MCF 10A (cell line): ENCODE measurements around the gene NDN. TPM values are rescaled to one million over a fixed set of nuclear protein-coding genes. Genes with fewer than 3 reads are reported as not detected.
"Not testable (repeated sequence)": the region's sequence is repeated elsewhere in the genome, so short reads cannot be mapped to it uniquely, and the experiment has no call there.

Experiments
- Bru-seq: library from RNA; stranded (reverse); fragments of 400-500 nt; gene quantifications from one replicate; lab custom pipeline; 2021; lab: Mats Ljungman, UMichigan
- BruChase-seq, 2 experiments: library from RNA; stranded (reverse); fragments of 400-500 nt; gene quantifications; one replicate each; lab custom pipeline; 2021; lab: Mats Ljungman, UMichigan
- BruUV-seq: library from RNA; stranded (reverse); fragments of 400-500 nt; replicated peaks from 2 replicates; lab custom pipeline; 2021; lab: Mats Ljungman, UMichigan
- CTCF ChIA-PET: fragments of 300-600 bp; sonication (Branson Sonifier 250); formaldehyde crosslinking; extraction: SDS; loops from one replicate; lab custom pipeline; 2021; ENCODE audit warnings: antibody characterized with exemption, inconsistent platforms; lab: Yijun Ruan, JAX
- POLR2A ChIA-PET: fragments of 300-600, 350-650 bp; sonication (Branson Sonifier 250); formaldehyde crosslinking; extraction: SDS; loops from one replicate; lab custom pipeline; 2020; ENCODE audit warnings: antibody characterized with exemption, inconsistent platforms; lab: Yijun Ruan, JAX
- DNase-seq: peaks from one replicate; pipeline ENCODE4 v3.0.0-alpha.2; 2018; ENCODE audit not compliant: unreplicated experiment
- H3K27ac Mint-ChIP-seq: one replicate; pipeline ENCODE4 v1.8.0; 2022; ENCODE audit warnings: mild to moderate bottlenecking, low read depth, mixed read lengths; ENCODE audit not compliant: unreplicated experiment
- H3K27me3 Mint-ChIP-seq: one replicate; pipeline ENCODE4 v1.8.0; 2022; ENCODE audit warnings: mixed read lengths; ENCODE audit not compliant: insufficient read depth, unreplicated experiment
- H3K36me3 Mint-ChIP-seq: one replicate; pipeline ENCODE4 v1.8.0; 2022; ENCODE audit warnings: mild to moderate bottlenecking, moderate library complexity, mixed read lengths; ENCODE audit not compliant: insufficient read depth, unreplicated experiment
- H3K4me1 Mint-ChIP-seq: one replicate; pipeline ENCODE4 v1.8.0; 2022; ENCODE audit warnings: mixed read lengths; ENCODE audit not compliant: insufficient read depth, unreplicated experiment
- H3K4me3 Mint-ChIP-seq: one replicate; pipeline ENCODE4 v1.8.0; 2022; ENCODE audit warnings: mild to moderate bottlenecking, moderate library complexity, mixed read lengths; ENCODE audit not compliant: unreplicated experiment
- H3K9me3 Mint-ChIP-seq: one replicate; pipeline ENCODE4 v1.8.0; 2022; ENCODE audit warnings: mixed read lengths; ENCODE audit not compliant: unreplicated experiment
- intact Hi-C: fragments of 100-400 bp; cut with micrococcal nuclease; formaldehyde crosslinking; loops from 2 replicates; pipeline ENCODE4 v1.14.1; 2022
- long read RNA-seq: library from polyadenylated mRNA; stranded (forward); transcript quantifications from one replicate; pipeline ENCODE4 v2.0.0, GENCODE V29; 2022
- total RNA-seq: library from RNA; stranded (reverse); gene quantifications from 2 replicates; pipeline ENCODE4 v1.2.3, GENCODE V29; 2022
- TF ChIP-seq, protein P1 (sequence below): fragments of 200-600 bp; IDR thresholded peaks from one replicate; pipeline ENCODE4 v1.8.0; 2022; ENCODE audit warnings: antibody characterized with exemption, mild to moderate bottlenecking; ENCODE audit not compliant: unreplicated experiment

NDN gene, protein sequence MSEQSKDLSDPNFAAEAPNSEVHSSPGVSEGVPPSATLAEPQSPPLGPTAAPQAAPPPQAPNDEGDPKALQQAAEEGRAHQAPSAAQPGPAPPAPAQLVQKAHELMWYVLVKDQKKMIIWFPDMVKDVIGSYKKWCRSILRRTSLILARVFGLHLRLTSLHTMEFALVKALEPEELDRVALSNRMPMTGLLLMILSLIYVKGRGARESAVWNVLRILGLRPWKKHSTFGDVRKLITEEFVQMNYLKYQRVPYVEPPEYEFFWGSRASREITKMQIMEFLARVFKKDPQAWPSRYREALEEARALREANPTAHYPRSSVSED
- total RNA-seq: not detected in 2 replicates
- not detected for Bru-seq, nascent RNA
- BruChase-seq, experiment 1, labeled RNA remaining after a 6-hour chase: not detected
- BruChase-seq, experiment 2, labeled RNA remaining after a 2-hour chase: not detected
- long read RNA-seq: 0 reads

DNA sequence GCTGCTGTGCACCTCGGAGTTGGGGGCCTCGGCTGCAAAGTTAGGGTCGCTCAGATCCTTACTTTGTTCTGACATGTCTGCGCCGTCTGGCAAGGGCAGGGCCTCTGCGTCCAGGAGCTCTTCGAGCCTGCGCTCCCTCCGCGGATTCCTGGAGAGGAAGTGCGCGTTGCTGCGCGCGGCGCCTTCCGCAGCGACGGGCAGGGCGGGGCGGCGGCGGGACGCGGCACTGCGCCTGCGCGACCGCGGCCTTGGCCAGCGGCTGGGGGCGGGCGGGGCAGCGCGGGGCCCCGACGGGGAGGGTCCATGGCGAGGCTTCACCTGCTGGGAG, at the start of gene NDN:
TSS of gene NDN (minus strand) at position 163 of the 328 bp plus-strand sequence. CDS start at position 75, 88 bp downstream.
- no peaks in the 10 kb centered on the region for H3K27me3 Mint-ChIP-seq
- no peak for DNase-seq
- CTCF ChIA-PET: no interaction called here
- TF ChIP-seq, protein P1, sequence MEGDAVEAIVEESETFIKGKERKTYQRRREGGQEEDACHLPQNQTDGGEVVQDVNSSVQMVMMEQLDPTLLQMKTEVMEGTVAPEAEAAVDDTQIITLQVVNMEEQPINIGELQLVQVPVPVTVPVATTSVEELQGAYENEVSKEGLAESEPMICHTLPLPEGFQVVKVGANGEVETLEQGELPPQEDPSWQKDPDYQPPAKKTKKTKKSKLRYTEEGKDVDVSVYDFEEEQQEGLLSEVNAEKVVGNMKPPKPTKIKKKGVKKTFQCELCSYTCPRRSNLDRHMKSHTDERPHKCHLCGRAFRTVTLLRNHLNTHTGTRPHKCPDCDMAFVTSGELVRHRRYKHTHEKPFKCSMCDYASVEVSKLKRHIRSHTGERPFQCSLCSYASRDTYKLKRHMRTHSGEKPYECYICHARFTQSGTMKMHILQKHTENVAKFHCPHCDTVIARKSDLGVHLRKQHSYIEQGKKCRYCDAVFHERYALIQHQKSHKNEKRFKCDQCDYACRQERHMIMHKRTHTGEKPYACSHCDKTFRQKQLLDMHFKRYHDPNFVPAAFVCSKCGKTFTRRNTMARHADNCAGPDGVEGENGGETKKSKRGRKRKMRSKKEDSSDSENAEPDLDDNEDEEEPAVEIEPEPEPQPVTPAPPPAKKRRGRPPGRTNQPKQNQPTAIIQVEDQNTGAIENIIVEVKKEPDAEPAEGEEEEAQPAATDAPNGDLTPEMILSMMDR: no peak
- POLR2A ChIA-PET: no interaction called here
- H3K4me3 Mint-ChIP-seq: no peak within 1 kb of the TSS
- H3K4me1 Mint-ChIP-seq: no peaks in the 10 kb centered on the region
- no TSS peak for BruUV-seq
- no peak within 1 kb of the TSS for H3K27ac Mint-ChIP-seq
- peaks cover 12% of the 10 kb centered on the region for H3K9me3 Mint-ChIP-seq
- H3K36me3 Mint-ChIP-seq: no peaks in the 10 kb centered on the region
- intact Hi-C loops: no loop called here

DNA sequence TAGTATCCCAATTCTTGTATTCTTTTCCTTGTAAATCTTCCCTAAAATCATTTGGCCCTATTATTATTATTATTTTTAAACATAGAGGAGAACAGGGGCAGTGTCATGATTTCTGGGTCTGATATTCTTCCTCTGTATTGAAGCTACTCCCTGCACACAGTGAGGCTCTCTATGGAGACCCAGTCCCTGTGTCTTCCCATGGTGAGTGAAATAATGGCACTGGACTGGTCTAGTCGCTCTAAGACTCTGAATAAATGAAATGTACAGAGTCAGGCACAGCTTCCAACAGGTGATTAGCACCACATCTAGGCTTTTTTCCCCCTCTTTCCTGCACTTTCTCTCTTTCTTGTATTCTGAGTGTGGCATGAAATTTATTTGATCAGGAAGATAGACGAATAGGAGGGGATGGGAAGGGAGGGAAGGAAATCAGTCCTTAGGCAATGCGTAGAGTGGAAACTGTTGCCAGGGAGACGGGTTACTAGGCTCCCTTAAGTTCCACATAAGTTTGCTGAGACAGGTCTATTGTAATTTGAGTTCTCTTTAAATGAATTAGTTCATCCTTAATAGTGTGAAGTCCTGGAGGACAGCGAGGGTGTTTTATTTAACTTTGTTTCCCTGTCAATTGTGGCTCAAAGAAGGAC, 49.0 kb upstream of the NDN start:
- Mint-ChIP-seq H3K27me3 (no peaks in the 10 kb centered on the region), H3K4me1 (no peaks in the 10 kb centered on the region), H3K4me3 (no peak overlapping the region), H3K36me3 (no peaks in the 10 kb centered on the region), H3K27ac (no peak overlapping the region), H3K9me3 (peaks cover 30% of the 10 kb centered on the region)
- no TSS peak for BruUV-seq
- POLR2A ChIA-PET: no interaction called here
- no peak for DNase-seq
- intact Hi-C loops: no loop called here
- TF ChIP-seq, protein P1: no peak
- CTCF ChIA-PET: no interaction called here

DNA sequence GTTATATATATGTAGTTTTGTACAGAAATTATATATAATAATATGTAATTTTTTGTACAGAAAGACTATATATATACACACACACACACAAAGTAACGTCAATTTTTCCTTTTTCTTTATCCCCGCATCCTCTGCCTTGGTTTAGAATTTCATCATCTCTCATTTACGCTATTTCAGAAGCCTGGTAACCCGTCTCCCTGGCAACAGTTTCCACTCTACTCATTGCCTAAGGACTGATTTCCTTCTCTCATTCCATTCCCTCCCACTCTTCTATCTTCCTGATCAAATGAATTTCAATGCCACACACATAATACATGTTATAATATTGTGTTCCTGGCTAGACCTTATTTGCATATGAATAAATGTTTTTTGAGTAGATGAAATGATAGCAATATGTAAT, 47.8 kb upstream of the NDN start:
- POLR2A ChIA-PET: no interaction called here
- intact Hi-C loops: no loop called here
- TF ChIP-seq, protein P1: no peak
- Mint-ChIP-seq H3K27ac (no peak overlapping the region), H3K4me1 (no peaks in the 10 kb centered on the region), H3K27me3 (no peaks in the 10 kb centered on the region), H3K36me3 (no peaks in the 10 kb centered on the region), H3K4me3 (no peak overlapping the region), H3K9me3 (peaks cover 29% of the 10 kb centered on the region)
- CTCF ChIA-PET: no interaction called here
- BruUV-seq: no TSS peak
- no peak for DNase-seq

DNA sequence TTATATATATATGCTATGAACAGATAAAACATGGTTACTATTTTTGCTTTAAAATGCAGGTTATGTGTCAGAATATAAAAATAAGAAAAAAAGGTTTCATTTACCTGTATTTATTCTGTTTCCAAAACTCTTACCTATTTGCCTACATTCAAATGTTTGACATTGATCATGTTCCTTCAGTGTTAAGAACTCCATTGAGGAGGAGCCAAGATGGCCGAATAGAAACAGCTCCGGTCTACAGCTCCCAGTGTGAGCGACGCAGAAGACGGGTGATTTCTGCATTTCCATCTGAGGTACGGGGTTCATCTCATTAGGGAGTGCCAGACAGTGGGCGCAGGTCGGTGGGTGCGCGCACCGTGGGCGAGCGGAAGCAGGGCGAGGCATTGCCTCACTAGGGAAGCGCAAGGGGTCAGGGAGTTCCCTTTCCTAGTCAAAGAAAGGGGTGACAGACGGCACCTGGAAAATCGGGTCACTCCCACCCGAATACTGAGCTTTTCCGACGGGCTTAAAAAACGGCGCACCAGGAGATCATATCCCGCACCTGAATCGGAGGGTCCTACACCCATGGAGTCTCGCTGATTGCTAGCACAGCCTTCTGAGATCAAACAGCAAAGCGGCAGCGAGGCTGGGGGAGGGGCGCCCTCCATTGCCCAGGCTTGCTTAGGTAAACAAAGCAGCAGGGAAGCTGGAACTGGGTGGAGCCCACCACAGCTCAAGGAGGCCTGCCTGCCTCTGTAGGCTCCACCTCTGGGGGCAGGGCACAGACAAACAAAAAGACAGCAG, 27.0 kb upstream of the NDN start:
- POLR2A ChIA-PET, CTCF ChIA-PET, H3K27me3 Mint-ChIP-seq, H3K27ac Mint-ChIP-seq, H3K4me1 Mint-ChIP-seq, DNase-seq, BruUV-seq, intact Hi-C loops, H3K4me3 Mint-ChIP-seq, H3K9me3 Mint-ChIP-seq, H3K36me3 Mint-ChIP-seq: not testable (repeated sequence)
